Measurements from ENCODE around the gene CDIPT.
"Not testable (repeated sequence)": the region's sequence is repeated elsewhere in the genome, so short reads cannot be mapped to it uniquely, and the experiment has no call there.

CDIPT gene

DNA sequence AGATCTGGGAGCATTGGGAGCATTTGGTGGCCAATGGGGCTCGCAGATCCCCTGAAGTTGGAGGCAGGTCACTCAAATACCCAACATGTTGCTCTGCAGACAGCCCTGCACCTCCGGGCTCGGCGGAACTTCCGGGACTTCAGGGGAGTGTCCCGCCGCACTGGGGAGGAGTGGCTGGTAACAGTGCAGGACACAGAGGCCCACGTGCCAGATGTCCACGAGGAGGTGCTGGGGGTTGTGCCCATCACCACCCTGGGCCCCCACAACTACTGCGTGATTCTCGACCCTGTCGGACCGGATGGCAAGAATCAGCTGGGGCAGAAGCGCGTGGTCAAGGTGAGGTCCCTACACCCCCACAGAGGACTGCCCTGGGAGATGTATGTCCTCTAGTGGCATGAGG, 26.4 kb downstream of the CDIPT start:
- DNase-seq (ENCODE audit: extremely low read depth, low read depth): no peak
- no peak for TF ChIP-seq CTCF (IDR thresholded peaks at IDR 0.05; ENCODE audit: low read depth, low read length)

DNA sequence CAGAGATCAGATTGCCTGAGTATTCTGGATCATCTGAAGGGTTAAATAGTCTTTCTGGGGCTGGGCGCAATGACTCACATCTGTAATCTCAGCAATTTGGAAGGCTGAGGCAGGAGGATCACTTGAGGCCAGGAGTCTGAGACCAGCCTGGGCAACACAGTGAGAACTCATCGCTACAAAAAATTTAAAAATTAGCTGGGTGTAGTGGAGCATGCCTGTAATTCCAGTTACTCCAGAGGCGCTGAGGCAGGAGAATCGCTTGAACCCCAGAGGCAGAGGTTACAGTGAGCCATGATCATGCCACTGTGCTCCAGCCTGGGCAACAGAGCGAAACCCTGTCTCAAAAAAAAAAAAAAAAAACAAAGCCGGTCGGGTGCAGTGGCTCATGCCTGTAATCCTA, 27.1 kb downstream of the CDIPT start:
- no peak for TF ChIP-seq CTCF (IDR thresholded peaks at IDR 0.05; ENCODE audit: low read depth, low read length)
- no peak for DNase-seq (ENCODE audit: extremely low read depth, low read depth)

- no peak for DNase-seq (ENCODE audit: extremely low read depth, low read depth)
Observed at GRCh38 chr16:29834079-29834478, 28.9 kb downstream of the CDIPT start.

DNA sequence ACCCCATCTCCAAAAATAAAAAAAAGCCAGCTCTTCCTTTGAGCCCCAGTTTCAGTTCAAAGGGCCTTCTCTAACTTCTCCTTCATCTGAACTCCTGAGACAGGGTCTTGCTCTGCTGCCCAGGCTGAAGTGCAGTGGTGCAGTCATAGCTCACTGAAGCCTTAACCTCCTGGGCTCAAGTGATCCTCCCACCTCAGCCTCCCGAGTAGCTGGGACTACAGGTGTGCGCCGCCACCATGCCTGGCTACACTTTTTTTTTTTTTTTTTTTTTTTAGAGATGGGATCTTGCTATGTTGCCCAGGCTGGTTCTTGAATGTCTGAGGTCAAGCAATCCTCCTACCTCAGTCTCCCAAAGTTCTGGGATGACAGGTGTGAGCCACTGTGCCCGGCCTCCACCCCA, 29.8 kb downstream of the CDIPT start:
- DNase-seq (ENCODE audit: extremely low read depth, low read depth): not testable (repeated sequence)

More at GRCh38 chr16:29834079-29834478, 28.9 kb downstream of the CDIPT start:
- no peak for TF ChIP-seq CTCF (IDR thresholded peaks at IDR 0.05; ENCODE audit: low read depth, low read length)

GRCh38 chr16:29831490-29831889, 31.5 kb downstream of the CDIPT start:
- no peak for TF ChIP-seq CTCF (IDR thresholded peaks at IDR 0.05; ENCODE audit: low read depth, low read length)

GRCh38 chr16:29830774-29831173, 32.3 kb downstream of the CDIPT start:
- DNase-seq (ENCODE audit: extremely low read depth, low read depth): no peak
- no peak for TF ChIP-seq CTCF (IDR thresholded peaks at IDR 0.05; ENCODE audit: low read depth, low read length)

More at GRCh38 chr16:29831490-29831889, 31.5 kb downstream of the CDIPT start:
- DNase-seq (ENCODE audit: extremely low read depth, low read depth): no peak

DNA sequence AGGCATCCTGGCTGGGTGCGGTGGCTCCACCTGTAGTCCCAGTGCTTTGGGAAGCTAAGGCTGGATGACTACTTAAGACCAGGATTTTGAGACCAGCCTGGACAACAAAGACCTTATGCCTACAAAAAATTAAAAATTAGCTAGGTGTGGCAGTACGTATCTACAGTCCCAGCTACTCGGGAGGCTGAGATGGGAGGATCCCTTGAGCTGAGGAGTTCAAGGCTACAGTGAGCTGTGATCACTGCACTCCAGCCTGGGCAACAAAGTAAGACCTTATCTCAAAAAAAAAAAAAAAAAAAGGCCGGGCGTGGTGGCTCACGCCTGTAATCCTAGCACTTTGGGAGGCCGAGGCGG, 36.7 kb downstream of the CDIPT start:
- no peak for TF ChIP-seq CTCF (IDR thresholded peaks at IDR 0.05; ENCODE audit: low read depth, low read length)
- no peak for DNase-seq (ENCODE audit: extremely low read depth, low read depth)

- DNase-seq (ENCODE audit: extremely low read depth, low read depth): no peak
- TF ChIP-seq CTCF (IDR thresholded peaks at IDR 0.05; ENCODE audit: low read depth, low read length): no peak
Observed at GRCh38 chr16:29825145-29826044, 37.6 kb downstream of the CDIPT start.

Measured in AG09319 (cell line).